ENCODE results near the gene PTTG1IP.

Gene PTTG1IP

GRCh38 chr21:44911068-44911383 is 37.5 kb upstream of the PTTG1IP start:
- no peak for DNase-seq
- Mint-ChIP-seq H3K27ac (no peak overlapping the region), H3K27me3 (ENCODE audit: low read depth, poor library complexity) (peaks cover 49% of the 10 kb centered on the region), H3K4me1 (peaks cover 48% of the 10 kb centered on the region), H3K36me3 (ENCODE audit: low read depth) (no peaks in the 10 kb centered on the region), H3K4me3 (no peak overlapping the region), H3K9me3 (no peaks in the 10 kb centered on the region)
- no peak for TF ChIP-seq CTCF (IDR thresholded peaks at IDR 0.05)

DNA sequence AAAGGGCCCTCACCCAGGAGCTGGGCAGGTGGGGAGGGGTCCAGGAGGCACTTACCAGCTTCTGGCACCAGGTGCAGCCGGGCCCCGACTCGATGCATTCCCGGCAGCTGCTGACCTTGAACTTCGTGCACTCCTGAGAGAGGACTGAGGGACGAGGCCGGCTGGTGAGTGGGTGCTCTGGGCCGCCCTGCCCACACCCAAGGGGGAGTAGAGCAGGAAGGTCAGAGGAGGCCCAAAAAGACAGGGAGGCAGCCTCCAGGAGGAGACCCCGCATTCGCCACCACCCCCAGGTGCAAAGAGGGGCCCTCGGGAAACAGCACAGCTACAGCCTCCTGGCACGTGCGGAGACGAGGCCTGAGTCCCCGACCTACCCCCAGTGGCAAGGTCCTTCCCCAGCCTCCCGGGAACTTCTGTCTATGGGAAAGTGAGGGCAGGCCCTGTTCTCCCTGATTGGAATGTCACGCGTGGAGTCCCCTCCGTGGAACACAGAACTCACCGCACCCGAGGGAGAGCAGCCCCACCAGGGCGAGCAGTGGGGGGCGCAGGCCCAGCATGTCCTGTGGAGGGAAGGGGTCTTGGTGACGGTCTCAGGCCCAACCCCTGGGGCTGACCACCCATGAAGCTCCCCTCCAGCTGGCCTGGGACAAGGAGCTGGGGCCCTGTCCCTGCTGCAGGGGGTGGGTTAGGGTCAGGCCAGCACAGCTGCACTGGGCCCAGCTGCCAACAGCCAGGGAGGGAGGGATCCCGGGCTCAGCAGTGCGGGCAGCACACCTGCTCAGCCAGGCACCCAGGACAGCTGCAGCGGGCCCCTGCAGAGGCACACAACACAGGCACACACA is 37.0 kb upstream of the PTTG1IP start:
- Mint-ChIP-seq H3K27ac (no peak overlapping the region), H3K36me3 (ENCODE audit: low read depth) (no peaks in the 10 kb centered on the region), H3K4me1 (peaks cover 45% of the 10 kb centered on the region), H3K4me3 (no peak overlapping the region), H3K9me3 (no peaks in the 10 kb centered on the region), H3K27me3 (ENCODE audit: low read depth, poor library complexity) (peaks cover 44% of the 10 kb centered on the region)
- DNase-seq, result no peak
- no peak for TF ChIP-seq CTCF (IDR thresholded peaks at IDR 0.05)

DNA sequence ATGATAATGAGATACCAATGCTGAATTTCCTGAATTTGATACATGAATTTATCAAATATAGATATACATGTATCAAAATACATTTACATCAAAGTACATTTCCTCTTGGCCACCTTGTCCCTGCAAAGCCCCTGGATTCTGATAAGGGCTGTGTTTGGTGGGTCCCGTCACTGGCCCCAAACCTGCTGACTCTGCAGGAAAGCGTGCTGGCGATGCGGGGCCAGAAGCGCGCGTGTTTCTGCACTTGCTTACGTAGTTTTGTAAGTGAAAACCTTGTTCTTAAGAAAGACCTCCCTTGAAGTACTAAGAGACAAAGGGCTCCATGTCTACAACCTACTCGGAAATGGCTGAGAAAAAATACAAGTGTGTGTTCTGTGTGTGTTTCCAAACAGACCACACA is 36.2 kb upstream of the PTTG1IP start:
- H3K27me3 Mint-ChIP-seq (ENCODE audit: low read depth, poor library complexity), result peaks cover 36% of the 10 kb centered on the region
- DNase-seq, result no peak

GRCh38 chr21:44908908-44909307 is 35.4 kb upstream of the PTTG1IP start:
- Mint-ChIP-seq H3K9me3 (no peaks in the 10 kb centered on the region), H3K27me3 (ENCODE audit: low read depth, poor library complexity) (peaks cover 29% of the 10 kb centered on the region), H3K4me1 (peaks cover 42% of the 10 kb centered on the region), H3K27ac (no peak overlapping the region), H3K4me3 (no peak overlapping the region), H3K36me3 (ENCODE audit: low read depth) (no peaks in the 10 kb centered on the region)
- TF ChIP-seq CTCF (IDR thresholded peaks at IDR 0.05), result no peak
- no peak for DNase-seq

More for the DNA sequence above, 36.2 kb upstream of the PTTG1IP start:
- no peaks in the 10 kb centered on the region for H3K9me3 Mint-ChIP-seq
- no peak overlapping the region for H3K27ac Mint-ChIP-seq
- H3K4me1 Mint-ChIP-seq, result peaks cover 41% of the 10 kb centered on the region
- no peaks in the 10 kb centered on the region for H3K36me3 Mint-ChIP-seq (ENCODE audit: low read depth)
- no peak for TF ChIP-seq CTCF (IDR thresholded peaks at IDR 0.05)
- H3K4me3 Mint-ChIP-seq, result no peak overlapping the region

DNA sequence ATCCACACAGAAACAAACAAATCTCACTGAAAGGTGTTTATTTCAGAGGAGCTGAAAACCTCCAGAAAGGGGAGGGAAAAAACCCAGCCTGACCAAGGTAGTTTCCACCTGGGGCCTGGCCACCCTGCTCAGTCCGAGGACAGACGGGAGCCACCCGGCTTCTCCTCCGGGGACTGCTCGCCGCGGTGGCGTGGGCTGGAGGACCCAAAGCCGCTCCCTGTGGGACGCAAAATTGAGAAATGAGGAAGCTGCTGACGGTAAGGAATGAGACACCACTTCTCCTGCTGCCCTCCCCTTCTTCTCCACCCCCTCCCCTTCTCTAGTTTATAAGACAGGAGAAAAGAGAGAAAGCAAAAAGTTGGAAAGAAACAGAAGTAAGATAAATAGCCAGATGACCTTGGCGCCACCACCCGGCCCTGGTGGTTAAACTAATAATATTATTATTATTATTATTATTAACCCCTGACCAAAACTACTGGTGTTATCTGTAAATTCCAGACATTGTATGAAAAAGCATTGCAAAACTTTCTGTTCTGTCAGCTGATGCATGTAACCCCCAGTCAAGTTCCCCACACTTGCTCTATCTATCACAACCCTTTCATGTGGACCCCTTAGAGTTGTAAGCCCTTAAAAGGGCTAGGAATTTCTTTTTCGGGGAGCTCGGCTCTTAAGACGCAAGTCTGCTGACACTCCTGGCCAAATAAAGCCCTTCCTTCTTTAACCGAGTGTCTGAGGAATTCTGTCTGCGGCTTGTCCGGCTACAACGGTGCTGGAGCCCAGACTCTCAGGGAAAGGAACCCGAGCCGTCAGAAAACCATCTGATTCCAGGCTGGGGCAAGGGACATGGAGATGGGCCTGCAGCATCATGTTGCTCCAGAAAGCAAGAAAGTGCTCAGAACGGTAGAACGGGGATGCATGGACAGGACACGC is 34.7 kb upstream of the PTTG1IP start:
- no peaks in the 10 kb centered on the region for H3K9me3 Mint-ChIP-seq
- no peak overlapping the region for H3K27ac Mint-ChIP-seq
- DNase-seq, result no peak
- no peaks in the 10 kb centered on the region for H3K36me3 Mint-ChIP-seq (ENCODE audit: low read depth)
- peaks cover 29% of the 10 kb centered on the region for H3K27me3 Mint-ChIP-seq (ENCODE audit: low read depth, poor library complexity)
- no peak for TF ChIP-seq CTCF (IDR thresholded peaks at IDR 0.05)
- H3K4me1 Mint-ChIP-seq, result peaks cover 42% of the 10 kb centered on the region
- H3K4me3 Mint-ChIP-seq, result no peak overlapping the region

Measured in nephron progenitor cell (in vitro differentiated cells).